Fibroblast of the conjunctiva (primary cell): ENCODE data around the gene ZNF536.
"Not testable (repeated sequence)": the region's sequence is repeated elsewhere in the genome, so short reads cannot be mapped to it uniquely, and the experiment has no call there.

ENCODE experiments used
- DNase-seq: peaks from one replicate; pipeline ENCODE4 v3.0.0-alpha.2; 2010; ENCODE audit warnings: low read depth

ZNF536 gene

DNA sequence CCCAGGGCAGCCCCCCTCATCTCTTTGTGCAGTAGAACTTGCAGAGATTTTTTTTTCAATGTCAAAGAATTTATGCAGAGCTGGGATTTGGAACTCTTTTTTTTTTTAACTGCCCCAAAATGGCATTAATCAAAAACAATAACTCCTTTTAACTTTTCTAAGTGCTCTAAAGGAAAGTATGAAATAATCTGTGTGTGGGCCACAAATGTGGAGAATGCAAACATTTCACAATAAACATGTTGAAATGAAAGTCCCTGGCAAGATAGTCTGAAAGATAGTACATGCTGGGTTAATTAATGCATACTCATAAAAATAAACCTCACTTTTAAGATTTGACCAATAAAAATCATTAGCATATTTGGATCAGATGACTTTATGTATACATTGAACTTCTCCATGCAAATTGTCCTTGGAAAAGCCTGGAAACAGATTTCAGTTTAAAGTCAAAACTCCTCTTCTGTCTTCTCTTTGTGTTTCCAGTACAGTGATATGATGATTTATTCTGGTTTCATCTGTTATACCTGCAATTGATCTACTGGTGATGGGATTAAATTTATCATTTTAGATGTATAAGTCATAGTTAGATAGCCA is 30.5 kb upstream of the ZNF536 start:
- DNase-seq, result no peak

DNA sequence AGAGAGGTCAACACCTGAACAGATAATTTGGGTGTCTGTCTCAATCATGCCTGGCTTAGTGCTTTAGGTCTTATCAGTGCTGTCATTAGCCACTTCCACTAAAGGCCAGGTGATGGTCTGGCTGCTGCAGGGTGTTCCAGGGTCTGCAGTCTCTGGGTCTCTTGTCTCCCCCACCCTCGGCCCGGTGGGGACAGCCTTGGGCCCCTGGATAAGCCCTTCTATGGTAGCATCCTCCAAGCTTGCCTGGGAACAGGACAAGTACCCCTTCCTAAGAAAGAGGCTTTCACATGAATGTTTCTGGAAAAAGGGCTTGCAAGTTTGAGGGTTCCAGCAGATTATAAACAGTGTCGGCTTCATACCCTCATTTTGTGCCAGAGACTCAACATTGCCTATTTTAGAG is 29.3 kb upstream of the ZNF536 start:
- no peak for DNase-seq

DNA sequence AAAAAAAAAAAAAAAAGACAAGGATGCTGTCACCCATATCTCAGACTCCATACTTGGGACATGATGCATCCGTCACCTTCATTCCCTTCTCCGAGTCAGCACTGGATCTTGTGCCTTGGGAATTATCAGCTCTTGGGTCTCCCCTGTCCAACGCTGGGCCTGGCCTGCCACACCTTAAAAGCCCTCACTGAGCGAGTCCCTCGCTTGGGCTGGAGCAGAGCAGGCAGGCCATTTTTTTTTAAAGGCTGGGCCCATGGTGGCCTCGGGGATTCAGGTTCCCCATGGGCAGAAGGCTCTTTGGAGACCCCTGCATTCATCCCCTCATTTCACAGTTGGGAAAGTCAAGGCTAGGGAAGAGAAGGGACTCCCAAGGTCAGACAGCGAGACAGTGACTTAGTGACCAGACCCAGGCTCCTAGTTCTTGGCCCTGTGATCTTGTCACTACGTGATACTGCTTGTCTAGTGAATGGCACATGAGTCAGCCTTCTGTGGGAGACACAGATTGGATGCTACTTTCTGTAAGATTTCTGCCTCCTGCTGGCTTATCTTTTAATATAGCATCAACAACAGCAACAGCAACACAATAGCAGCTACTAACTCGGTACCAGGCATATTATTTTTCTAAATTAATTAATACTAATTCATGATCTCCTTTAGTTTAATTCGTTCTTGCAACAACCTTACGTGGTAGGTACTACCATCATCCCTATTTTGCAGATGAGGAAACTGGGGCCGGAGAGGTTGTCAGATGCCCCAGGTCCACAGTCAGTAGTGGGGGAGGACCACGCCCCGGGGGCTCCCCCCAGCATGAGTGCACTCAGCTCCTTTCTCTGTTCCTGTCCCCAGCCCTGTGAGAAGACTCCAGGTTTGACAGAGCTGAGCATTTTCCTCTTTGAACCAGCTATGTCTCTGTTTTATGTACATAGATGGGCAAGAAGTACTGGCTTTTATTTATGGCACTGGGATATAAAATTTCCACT is 27.4 kb upstream of the ZNF536 start:
- no peak for DNase-seq

DNA sequence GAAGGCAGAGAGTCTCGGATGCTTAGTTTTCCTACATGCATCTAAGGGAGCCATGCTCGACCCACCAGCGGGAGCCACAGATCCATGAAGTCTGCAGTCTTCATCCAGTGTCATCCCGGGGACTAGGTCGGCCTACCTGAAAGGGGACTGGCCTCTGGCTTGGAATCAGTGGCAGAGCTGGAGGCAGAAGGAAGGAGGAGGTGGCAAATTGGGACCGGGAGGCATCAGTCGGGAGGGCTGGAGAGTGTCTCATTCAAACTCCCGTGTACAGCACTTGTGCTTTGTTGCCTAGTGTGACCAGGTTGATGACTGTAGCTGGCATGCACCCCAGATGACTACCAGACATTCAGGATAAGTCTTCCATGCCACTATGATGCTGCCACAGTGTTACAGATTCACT is 26.5 kb upstream of the ZNF536 start:
- DNase-seq, result no peak

DNA sequence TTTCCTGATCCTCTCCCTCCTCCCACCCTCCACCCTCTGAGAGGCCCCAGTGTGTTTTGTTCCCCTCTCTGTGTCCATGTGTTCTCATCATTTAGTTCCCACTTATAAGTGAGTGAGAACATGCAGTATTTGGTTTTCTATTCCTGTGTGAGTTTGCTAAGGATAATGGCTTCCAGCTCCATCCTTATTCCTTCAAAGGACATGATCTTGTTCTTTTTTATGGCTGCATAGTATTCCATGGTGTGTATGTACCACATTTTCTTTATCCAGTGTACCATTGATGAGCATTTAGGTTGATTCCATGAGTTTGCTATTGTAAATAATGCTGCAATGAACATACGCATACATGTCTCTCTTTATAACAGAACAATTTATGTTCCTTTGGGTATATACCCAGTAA is 25.7 kb upstream of the ZNF536 start:
- DNase-seq, result not testable (repeated sequence)

DNA sequence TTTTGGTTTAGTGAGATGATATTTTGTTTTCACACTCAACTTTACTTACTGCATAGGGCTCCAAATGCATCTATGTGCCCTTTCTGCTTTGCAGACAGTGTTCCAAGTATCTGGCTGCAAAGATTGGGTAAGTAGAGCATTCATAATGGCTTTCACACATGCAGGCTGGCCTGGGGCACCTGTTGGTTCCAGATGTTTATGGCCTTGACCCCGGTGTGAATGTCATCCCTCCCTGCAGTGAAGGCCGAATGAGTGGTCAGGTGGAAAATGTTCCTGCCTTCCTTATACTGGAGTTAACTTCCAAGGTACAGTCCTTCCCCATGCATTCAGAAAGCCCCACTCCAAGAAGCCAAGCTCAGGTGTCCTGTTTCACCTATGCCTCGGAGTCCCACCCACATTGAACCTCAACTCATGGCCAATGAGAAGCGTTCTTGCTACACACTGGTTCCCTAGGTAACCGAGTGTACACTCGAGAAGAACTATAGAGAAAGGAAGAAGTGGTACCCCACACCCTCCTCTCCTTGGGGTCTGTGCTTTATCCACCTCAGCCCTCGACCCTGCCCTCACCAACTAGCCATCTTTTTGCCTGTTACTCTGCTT is 23.0 kb upstream of the ZNF536 start:
- DNase-seq, result no peak

DNA sequence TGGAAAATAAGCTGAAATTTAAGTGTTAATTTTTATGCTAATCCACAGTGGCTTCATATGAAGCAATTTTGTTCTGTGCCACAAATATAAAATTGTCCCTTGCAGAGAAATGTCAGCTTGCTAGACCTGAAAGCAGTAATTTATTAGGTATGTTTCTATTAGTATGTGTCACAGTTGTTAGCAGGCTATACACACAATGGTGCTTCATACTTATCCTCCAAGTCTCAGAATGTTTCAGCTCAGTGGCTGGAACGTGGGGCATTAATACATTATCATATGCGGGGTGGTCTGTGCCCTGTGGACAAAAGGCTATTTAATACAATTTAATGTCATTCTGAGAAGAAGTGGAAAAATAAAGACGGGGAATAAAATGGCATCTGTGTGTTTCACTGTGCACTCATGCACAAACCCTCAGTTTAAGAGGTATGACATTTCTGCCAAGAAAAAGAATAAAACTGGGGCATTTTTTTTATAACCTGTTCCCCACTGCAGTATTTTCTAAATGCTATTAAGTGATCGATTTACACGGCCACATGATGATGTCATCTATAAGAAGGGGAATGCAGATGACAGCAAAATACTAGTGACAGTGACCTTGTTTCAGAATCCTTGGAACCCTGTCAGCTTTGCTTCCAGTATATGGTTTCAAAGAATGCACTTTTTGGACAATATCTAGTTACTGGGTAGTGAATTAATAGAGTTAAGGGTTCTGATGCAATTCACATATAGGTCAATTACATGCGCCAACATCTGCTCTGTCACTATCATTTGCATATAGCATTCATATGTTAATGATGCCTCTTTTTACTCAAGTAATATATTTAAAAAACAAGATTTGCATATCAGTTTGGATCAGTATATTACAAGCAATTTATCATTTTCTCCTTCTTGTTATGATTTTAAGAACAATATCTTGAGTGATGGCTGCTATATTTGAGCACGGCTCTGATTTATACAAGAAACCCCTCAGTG is 21.2 kb upstream of the ZNF536 start:
- no peak for DNase-seq

DNA sequence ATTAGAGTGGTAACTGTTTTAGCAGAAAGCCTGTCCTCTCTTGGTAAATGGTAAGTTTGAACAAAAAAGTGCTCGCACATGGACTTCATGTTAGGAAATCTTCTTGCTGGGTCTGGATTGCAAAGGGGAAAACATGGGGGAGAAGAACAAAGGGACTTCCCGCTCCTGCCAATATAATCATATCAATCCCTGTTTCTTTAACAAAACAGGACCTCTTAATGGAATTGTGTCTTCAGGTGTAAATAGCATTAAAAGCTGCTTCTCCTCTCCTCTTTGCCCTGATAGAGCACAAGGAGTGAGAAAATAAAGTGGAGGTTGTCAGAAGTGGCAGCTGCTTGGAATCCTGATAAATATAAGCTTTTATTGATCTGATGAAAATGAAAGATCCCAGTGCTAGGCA is 20.4 kb upstream of the ZNF536 start:
- DNase-seq, result no peak

DNA sequence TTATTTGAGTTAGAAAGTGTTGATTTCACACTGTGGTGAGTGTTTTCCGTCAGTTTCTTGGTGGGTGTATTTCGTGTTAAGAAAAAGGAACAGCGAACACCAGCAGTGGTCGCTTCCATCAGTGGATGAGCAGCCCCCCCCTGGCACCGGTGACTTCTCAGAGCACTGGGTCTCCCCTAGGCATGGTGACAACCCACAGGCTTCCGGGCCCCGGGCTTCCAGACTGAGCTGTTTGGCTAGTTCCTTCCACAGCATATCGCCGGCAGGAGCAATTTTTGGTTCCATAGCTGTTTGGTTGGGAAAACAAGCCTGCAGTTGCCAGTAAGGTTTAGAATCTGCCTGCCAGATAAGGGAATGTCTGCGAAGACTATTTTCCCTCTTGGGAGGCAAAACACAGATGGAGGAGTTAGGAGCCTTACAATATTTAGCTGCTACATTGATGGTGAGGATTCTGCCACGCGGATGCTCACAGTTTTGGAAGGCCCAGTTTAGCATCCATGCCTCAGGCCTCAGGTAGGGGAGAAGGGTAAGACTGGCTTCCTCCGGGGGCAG is 18.7 kb upstream of the ZNF536 start:
- no peak for DNase-seq

DNA sequence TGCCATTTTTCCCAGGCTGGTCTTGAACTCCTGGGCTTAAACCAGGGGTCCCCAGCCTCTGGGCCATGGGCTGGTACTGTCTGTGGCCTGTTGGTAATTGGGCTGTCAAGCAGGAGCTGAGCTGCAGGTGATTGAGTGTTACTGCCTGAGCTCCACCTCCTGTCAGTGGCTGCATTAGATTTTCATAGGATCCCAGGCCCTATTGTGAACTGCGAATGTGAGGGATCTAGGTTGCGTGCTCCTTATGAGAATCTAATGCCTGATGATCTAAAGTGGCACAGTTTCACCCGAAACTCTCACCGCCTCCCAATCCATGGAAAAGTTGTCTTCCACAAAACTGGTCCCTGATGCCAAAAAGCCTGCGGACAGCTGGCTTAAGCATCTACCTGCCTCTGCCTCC is 16.6 kb upstream of the ZNF536 start:
- no peak for DNase-seq

DNA sequence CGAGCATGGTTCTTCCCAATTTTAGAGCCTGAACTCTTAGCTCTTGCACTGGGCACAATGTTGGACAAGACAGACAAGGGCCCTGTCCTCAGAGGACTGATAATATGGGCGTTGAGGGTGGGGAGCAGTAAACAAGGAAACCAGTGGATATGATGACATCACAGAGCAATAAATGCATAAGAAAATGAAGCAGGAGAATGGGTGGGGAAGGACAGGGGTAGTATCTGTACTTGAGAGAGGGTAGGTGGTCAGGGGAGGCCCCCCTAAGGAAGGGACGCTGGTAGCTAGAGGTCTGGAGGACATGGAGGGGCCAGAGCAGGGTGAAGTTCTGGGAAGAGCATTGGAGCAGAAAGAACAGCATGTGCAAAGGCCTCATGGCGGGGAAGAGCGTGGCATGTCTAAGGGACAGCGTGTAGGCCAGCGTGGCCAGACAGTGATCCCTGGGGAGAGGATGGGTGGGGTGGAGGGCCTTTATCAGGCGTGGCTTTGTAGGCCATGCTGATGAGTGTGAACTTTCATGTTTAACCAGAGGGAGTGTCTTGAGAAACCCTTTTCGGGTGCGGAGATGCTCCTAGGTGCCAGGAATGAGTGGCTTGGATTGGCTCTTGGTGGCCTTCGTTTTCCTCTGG is 15.1 kb upstream of the ZNF536 start:
- DNase-seq, result no peak

DNA sequence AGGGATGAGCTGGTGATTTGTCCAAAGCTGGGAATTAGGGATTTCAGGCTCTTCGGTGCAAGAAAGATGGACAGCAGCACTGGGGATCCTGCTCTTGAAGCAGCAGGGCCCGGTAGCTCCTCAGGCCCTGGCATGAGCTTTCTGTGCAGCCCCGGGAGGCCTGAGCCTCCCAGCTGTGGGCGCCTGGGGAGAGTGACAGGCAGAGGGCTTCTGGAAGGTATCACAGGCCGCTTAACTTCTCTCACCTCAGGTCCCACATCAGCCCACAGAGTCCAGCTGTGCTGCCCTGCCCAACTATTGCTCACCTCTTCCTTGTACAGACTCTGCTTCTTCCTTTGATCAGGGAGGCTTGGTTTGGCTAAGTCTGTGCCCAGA is 14.6 kb upstream of the ZNF536 start:
- DNase-seq, result no peak

DNA sequence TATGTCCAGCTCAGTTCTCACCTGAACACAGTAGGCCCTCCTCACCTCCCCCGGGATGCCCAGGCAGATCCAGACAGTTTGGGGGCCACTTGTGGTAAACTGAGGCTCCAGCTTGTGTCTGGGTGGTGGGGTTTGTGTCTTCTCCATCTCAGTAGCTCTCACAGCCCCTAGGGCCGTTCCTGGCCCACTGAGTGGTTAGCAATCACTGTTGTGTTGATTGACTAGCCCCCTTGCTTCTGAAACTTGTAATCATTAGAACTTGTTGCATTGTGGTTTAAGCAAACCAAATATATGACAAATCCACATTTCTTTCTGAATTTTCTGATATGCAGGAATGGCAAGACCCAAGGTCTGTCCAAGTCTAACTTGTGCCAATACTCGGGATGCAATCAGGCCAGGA is 13.9 kb upstream of the ZNF536 start:
- no peak for DNase-seq

DNA sequence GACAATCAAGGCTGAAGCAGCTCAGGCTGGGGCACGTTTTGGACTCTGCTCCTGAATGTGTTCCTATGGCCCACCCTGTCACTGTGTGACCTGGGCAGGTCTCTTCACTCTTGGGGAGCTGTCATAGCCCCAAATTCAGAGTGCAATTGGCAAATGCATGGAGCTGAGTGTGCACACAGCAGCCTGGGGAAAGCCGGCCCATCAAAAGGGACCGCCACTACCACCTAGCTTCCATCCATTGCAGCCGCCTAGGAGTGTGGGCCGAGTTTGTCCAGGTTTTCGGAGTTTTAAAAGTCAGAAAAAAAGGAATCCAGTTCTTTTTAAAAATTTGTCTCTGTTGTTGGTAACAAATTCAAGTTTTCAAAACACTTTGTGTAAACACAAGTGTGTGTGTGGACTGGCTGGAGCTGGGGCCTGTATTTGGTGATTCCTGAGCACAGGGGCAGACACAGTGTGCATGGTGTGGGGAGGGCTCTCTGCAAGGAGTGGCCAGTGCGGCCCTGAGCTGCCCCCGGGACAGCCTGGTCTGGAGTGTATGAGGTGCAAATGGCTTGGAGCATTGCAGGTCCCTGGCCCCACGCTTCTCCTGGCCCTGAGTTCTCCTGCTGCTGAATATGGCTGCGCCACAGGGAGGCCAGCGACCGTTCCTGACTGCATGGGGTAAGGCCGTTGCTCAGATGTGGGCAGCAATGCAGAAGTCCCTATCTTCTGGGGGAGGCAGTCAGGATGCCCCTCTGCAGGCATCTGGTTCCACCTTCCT is 13.2 kb upstream of the ZNF536 start:
- DNase-seq, result no peak

DNA sequence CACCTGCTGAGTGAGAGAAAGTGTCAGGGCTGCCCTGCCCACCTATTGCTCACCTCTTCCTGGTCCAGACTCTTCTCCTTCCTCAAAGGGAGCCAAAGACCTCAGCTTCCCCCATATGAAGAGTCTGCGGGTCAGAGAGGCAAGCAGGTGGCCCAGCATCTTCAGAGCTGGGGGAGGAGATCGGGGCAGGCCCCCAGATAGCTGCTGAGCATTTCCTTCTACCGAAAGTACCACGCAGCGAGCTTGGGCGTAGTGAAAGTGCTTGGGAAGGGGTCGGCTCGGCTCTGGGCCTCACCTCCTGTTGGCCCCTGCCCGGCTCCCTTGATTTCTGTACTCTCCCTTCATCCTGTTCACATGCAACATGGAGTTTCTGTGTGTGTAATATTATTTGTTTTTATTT is 12.2 kb upstream of the ZNF536 start:
- DNase-seq, result no peak

DNA sequence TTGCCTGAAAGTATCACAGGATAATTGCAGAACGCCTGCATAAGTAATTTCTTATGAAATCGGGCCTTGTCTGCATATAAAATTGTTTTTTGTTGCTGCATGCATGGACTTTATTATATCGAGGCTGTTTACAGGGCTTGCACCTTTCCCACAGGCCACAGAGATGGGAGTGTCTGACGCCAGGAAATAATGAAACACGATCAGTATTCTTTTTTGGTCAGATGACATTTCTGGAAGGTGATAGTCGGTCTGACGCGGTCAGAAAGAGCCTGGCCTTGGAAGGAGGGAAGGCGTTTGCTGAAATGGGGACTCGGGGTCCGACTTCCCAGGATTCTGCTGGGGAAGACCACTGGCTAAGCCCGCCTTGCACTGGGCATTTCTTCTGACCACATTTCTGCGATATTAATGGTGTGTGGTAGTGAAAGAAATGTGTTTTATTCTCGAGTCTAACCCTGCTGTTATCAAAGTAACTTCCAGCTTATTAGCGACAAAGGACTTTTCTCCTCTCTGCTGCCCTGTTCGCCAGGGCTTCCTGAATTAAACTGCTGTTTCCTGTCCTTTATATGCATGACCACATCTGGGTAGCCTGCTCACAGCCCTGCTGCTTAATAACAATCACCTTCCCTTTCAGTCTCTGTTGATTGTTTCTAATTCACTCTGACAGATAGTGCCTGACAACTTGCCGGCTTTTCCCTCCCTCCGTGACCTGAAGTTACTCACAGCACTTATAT is 11.6 kb upstream of the ZNF536 start:
- no peak for DNase-seq

DNA sequence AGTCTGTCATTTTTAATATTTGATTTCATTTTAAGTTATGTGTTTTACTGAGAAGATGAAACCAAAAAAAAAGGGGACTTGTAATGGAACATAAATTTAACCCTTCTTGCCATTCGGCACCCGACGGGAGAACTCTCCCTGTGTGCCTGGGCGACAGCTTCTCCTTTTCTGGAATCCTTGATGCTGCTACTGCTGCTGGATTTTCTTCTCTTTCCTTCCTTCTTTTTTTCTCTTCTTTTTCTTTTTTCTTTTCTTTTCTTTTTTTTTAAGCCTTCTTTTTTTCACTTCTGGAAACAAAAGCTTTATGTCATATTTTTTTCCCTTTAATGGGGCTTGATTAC is 11.1 kb upstream of the ZNF536 start:
- DNase-seq, result no peak

DNA sequence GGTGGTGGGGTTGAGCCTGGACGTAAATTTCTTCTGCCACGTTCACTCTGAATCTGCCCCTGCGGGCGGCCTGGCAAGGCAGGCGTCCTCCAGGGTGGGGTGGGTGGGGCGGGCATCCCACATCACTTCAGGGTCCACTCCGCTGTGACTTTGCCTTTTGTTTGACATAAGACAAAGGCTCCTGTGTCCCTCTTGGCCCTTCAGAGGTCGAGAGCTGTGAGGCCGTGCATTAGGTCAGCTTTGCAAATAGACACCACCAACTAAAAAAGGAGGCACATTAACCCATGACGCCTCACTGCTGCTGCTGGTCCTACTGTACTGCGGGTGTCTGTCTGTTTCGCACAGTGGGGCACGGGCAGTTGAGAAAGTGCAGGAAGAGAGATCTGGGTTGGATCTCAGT is 10.5 kb upstream of the ZNF536 start:
- DNase-seq, result no peak

DNA sequence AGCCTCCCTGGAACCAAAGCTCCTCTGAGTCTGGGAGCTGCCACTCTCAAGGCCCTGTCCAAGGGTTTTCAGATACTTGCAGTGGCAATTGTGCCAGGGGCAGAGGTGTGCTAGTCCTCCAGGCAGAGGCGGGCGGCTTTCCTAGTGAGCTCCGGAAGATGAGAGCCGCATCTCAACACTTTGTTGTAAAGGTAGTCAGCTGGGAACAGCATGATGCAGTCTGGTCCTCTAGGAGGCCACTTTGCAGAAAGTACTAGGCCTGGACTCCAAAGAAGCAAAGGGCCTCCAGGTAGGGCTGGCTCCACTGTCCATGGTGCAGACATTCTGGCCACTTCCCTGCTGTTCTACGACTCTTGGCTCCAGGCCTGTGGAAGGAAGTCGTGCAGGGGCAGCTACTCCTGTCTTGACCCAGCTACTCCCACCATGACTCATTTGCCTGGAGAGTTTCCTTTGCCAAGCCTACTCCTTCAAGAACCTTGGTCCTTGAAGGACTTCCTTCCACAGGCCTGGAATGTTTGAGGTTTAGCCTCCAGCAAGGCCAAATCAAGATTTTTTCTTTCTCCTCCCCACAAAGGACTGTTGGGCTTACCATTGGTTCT is 9.9 kb upstream of the ZNF536 start:
- no peak for DNase-seq

DNA sequence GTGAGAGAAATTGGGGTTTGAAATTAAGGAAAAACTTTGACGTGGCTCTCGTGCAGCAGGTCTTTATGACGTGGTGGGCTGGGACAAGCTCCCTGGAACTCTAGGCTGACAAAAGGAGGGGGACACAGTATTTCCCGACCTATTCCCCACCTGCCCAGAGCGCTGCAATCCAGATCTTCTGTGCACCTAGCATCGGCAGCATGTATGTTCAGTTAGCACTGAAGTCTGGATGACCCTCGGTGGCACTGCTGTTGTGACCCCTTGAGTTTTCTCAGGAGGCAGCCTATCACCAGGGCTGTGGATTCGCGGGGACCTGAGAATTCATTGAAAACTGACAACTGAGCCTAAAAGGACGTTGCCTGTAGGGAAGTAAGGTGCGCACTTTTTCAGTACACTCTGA is 9.1 kb upstream of the ZNF536 start:
- no peak for DNase-seq
